Sigmoid colon (tissue), 4 donors: ENCODE data around the gene USP32.

Experiments used
- CTCF ChIP-seq, 4 experiments: fragments of 450-650 bp in 3 of 4; fragments of 200-600 bp in 1 of 4; IDR thresholded peaks; one replicate each; pipeline ENCODE4 v1.5.1; 2016 to 2019; ENCODE audit warnings: antibody characterized with exemption in 4 of 4, mild to moderate bottlenecking in 3 of 4, moderate library complexity in 2 of 4
- EP300 ChIP-seq, 4 donors: sonication (generic); formaldehyde crosslinking; IDR thresholded peaks; one replicate each; pipeline ENCODE4 v1.6.1; 2017; ENCODE audit warnings: antibody characterized with exemption in 4 of 4
- POLR2A ChIP-seq, 2 donors: fragments of 450-650 bp; IDR thresholded peaks; one replicate each; pipeline ENCODE4 v1.6.1; 2016; ENCODE audit warnings: antibody characterized with exemption in 2 of 2, mild to moderate bottlenecking in 2 of 2, moderate library complexity in 2 of 2

GRCh38 chr17:60168654-60169053 is 223.3 kb downstream of the USP32 start:
- TF ChIP-seq CTCF (IDR thresholded peaks at IDR 0.05), result no peak
- TF ChIP-seq POLR2A (IDR thresholded peaks at IDR 0.05), result no peak
- TF ChIP-seq EP300 (IDR thresholded peaks at IDR 0.05), result no peak
